Skin epidermis (tissue), 12 donors: ENCODE results near the gene PSD2.
A peak's percentile ranks its signal among the peaks of the same experiment; 100 is the strongest.

Experiments
- H3K27ac ChIP-seq, 21 experiments: fragments of 200-600 bp; sonication (generic) in 11 of 21; one replicate each; pipeline ENCODE4 v1.5.0; 2020; ENCODE audit warnings: mild to moderate bottlenecking in 3 of 21, inconsistent platforms in 2 of 21, moderate library complexity in 2 of 21
- H3K4me3 ChIP-seq, 7 experiments: fragments of 200-600 bp; sonication (generic) in 2 of 7; one replicate each; pipeline ENCODE4 v1.5.0; 2020; ENCODE audit warnings: inconsistent platforms in 2 of 7, mild to moderate bottlenecking in 2 of 7, moderate library complexity in 1 of 7

Gene PSD2

GRCh38 chr5:139828207-139828895 lies 32.7 kb downstream of the PSD2 start:
- H3K27ac ChIP-seq = no peak overlapping the region
- H3K4me3 ChIP-seq = no peak overlapping the region

GRCh38 chr5:139829471-139829870 lies 33.9 kb downstream of the PSD2 start:
- H3K4me3 ChIP-seq = no peak overlapping the region
- no peak overlapping the region for H3K27ac ChIP-seq

GRCh38 chr5:139831624-139832023 lies 36.0 kb downstream of the PSD2 start:
- no peak overlapping the region for H3K4me3 ChIP-seq
- H3K27ac ChIP-seq = no peak overlapping the region

GRCh38 chr5:139833525-139833924 lies 37.9 kb downstream of the PSD2 start:
- Histone ChIP-seq H3K4me3 (no peak overlapping the region), H3K27ac (no peak overlapping the region)

- Histone ChIP-seq H3K4me3 (no peak overlapping the region), H3K27ac (no peak overlapping the region)
These were observed 40.0 kb downstream of the PSD2 start for GRCh38 chr5:139835656-139836055.

- Histone ChIP-seq H3K27ac (no peak overlapping the region), H3K4me3 (no peak overlapping the region)
These were observed 41.0 kb downstream of the PSD2 start for GRCh38 chr5:139836469-139837208.

- Histone ChIP-seq H3K27ac (no peak overlapping the region), H3K4me3 (no peak overlapping the region)
These were observed 42.2 kb downstream of the PSD2 start for GRCh38 chr5:139837711-139838380.

- H3K4me3 ChIP-seq = no peak overlapping the region
- no peak overlapping the region for H3K27ac ChIP-seq
These were observed 43.0 kb downstream of the PSD2 start for GRCh38 chr5:139838381-139839197.

GRCh38 chr5:139839232-139839815 lies 43.7 kb downstream of the PSD2 start:
- no peak overlapping the region for H3K4me3 ChIP-seq
- H3K27ac ChIP-seq = no peak overlapping the region

- Histone ChIP-seq H3K4me3 (no peak overlapping the region), H3K27ac (no peak overlapping the region)
These were observed 44.3 kb downstream of the PSD2 start for GRCh38 chr5:139839918-139840317.

GRCh38 chr5:139841549-139841948 lies 45.9 kb downstream of the PSD2 start:
- no peak overlapping the region for H3K27ac ChIP-seq
- H3K4me3 ChIP-seq = no peak overlapping the region

- no peak overlapping the region for H3K4me3 ChIP-seq
- H3K27ac ChIP-seq = no peak overlapping the region
These were observed 46.7 kb downstream of the PSD2 start for GRCh38 chr5:139842321-139842720.

- no peak overlapping the region for H3K27ac ChIP-seq
- no peak overlapping the region for H3K4me3 ChIP-seq
These were observed 48.4 kb downstream of the PSD2 start for GRCh38 chr5:139843991-139844390.

- no peak overlapping the region for H3K27ac ChIP-seq
- no peak overlapping the region for H3K4me3 ChIP-seq
These were observed 49.0 kb downstream of the PSD2 start for GRCh38 chr5:139844472-139845145.

- Histone ChIP-seq H3K4me3 (no peak overlapping the region), H3K27ac (no peak overlapping the region)
These were observed 50.5 kb downstream of the PSD2 start for GRCh38 chr5:139845846-139846681.

- H3K27ac ChIP-seq = no peak overlapping the region
- H3K4me3 ChIP-seq = no peak overlapping the region
These were observed 51.5 kb downstream of the PSD2 start for GRCh38 chr5:139847091-139847490.

- H3K27ac ChIP-seq = peak overlapping the region in 13 of 21 experiments; percentile 50 to 86 (median 68)
- H3K4me3 ChIP-seq = peak overlapping the region; percentile 39 to 63 (median 45)
These were observed 52.3 kb downstream of the PSD2 start for GRCh38 chr5:139847790-139848507.
